Caco-2 (cell line): ENCODE results near the gene TBRG4. TPM values are rescaled to one million over a fixed set of nuclear protein-coding genes. Genes with fewer than 3 reads are reported as not detected.

Experiments used
- BruUV-seq: library from RNA; stranded (reverse); fragments of 400-500 nt; replicated peaks from 2 replicates; lab custom pipeline; 2021; lab: Mats Ljungman, UMichigan
- CTCF ChIA-PET: fragments of 300-600 bp; sonication (Branson Sonifier 250); formaldehyde crosslinking; loops from one replicate; lab custom pipeline; 2022; ENCODE audit warnings: antibody characterized with exemption; lab: Charles Lee
- POLR2A ChIA-PET: fragments of 300-600 bp; sonication (Branson Sonifier 250); formaldehyde crosslinking; loops from one replicate; lab custom pipeline; 2022; ENCODE audit warnings: antibody characterized with exemption; lab: Charles Lee
- DNase-seq, 2 experiments: peaks; one replicate each; pipeline versions ENCODE4 v3.0.0 to v3.0.0-alpha.2; 2020 to 2022
- H3K27me3 ChIP-seq: replicated peaks from 2 replicates; pipeline ENCODE4 v1.6.0; 2011; ENCODE audit warnings: low read length; ENCODE audit not compliant: control insufficient read depth, insufficient read depth
- H3K36me3 ChIP-seq: 2 replicates; pipeline ENCODE4 v1.5.1; 2011; ENCODE audit warnings: low read length; ENCODE audit not compliant: control insufficient read depth, insufficient read depth
- H3K4me1 ChIP-seq: fragments of 250-450 bp; sonication (Bioruptor Pico); 2 replicates; pipeline ENCODE4 v1.5.1; 2020; ENCODE audit warnings: mild to moderate bottlenecking
- H3K4me3 ChIP-seq: 2 replicates; pipeline ENCODE4 v1.5.1; 2011; ENCODE audit warnings: low read depth, mild to moderate bottlenecking, control low read depth, low read length
- H3K9me3 ChIP-seq: fragments of 250-450 bp; sonication (Bioruptor Pico); 2 replicates; pipeline ENCODE4 v1.5.1; 2020; ENCODE audit warnings: mild to moderate bottlenecking, moderate library complexity
- H3K27ac Mint-ChIP-seq: one replicate; pipeline ENCODE4 v1.8.0; 2022; ENCODE audit warnings: mixed read lengths; ENCODE audit not compliant: unreplicated experiment
- H3K27me3 Mint-ChIP-seq: one replicate; pipeline ENCODE4 v1.8.0; 2022; ENCODE audit warnings: mixed read lengths; ENCODE audit not compliant: insufficient read depth, unreplicated experiment
- H3K36me3 Mint-ChIP-seq: one replicate; pipeline ENCODE4 v1.8.0; 2022; ENCODE audit warnings: mild to moderate bottlenecking, mixed read lengths; ENCODE audit not compliant: insufficient read depth, unreplicated experiment
- H3K4me1 Mint-ChIP-seq: one replicate; pipeline ENCODE4 v1.8.0; 2022; ENCODE audit warnings: low read depth, mixed read lengths; ENCODE audit not compliant: unreplicated experiment
- H3K4me3 Mint-ChIP-seq: one replicate; pipeline ENCODE4 v1.8.0; 2022; ENCODE audit warnings: mild to moderate bottlenecking, moderate library complexity, mixed read lengths; ENCODE audit not compliant: unreplicated experiment
- H3K9me3 Mint-ChIP-seq: one replicate; pipeline ENCODE4 v1.8.0; 2022; ENCODE audit warnings: mixed read lengths; ENCODE audit not compliant: unreplicated experiment
- intact Hi-C: fragments of 100-400 bp; cut with micrococcal nuclease; formaldehyde crosslinking; loops from one replicate; pipeline ENCODE4 v1.10.0; 2022; ENCODE audit not compliant: unreplicated experiment
- total RNA-seq: library from RNA; stranded (reverse); gene quantifications from 2 replicates; pipeline ENCODE4 v1.2.3, GENCODE V29; 2022
- TF ChIP-seq, protein P1 (sequence below), 2 experiments: fragments of 200-600 bp in 1 of 2; IDR thresholded peaks; 1 replicate in 1 of 2; 2 replicates in 1 of 2; pipeline versions ENCODE4 v1.5.1 to v1.8.0; 2011 to 2022; ENCODE audit warnings: antibody characterized with exemption in 1 of 2, control low read depth in 1 of 2, inconsistent platforms in 1 of 2, low read depth in 1 of 2, low read length in 1 of 2, mild to moderate bottlenecking in 1 of 2, moderate library complexity in 1 of 2; ENCODE audit not compliant: insufficient read depth in 1 of 2, severe bottlenecking in 1 of 2, unreplicated experiment in 1 of 2

TBRG4 gene
- total RNA-seq, 1 experiment from 2014 or later: 116 TPM

DNA sequence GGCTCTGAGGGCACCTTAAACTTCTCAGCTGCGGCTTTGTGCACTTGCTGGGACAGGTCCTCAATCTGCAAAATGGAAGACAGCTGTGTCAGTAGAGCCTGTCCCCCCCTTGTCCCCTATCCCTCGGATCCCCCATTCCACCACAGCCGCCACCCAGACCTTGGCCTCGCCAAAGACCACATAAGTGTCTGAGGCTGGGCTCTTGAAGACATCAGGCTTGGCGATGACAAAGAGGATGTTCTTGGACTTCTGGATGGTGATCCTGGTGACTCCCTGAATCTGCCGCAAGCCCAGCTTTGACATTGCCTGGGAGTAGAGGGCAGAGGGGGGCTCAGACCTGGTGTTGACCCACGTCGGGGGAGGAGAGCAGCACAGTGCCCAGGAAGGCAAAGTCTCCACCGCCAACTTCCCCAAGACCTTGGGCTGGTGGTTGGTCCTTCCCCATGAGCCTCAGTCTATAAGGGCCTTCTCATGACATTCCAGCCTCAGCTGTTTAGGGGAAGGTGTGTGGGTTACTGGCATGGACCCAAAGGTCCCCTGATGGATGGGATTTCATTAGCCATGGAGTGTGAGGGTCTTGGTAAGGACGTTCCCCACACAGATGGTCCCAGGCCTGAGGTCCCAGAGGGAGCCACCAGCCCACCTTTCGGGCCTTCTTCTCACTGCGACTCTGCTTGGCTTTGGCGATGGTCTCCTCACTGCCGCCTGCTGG is 30.4 kb downstream of the TBRG4 start:
- no peaks in the 10 kb centered on the region for H3K4me1 Mint-ChIP-seq
- DNase-seq: peak in 1 of 2 experiments; percentile 27
- Histone ChIP-seq H3K27me3 (no peaks in the 10 kb centered on the region), H3K9me3 (no peaks in the 10 kb centered on the region), H3K4me3 (no peak overlapping the region), H3K4me1 (no peaks in the 10 kb centered on the region), H3K36me3 (no peaks in the 10 kb centered on the region)
- no TSS peak for BruUV-seq
- intact Hi-C loops: no loop called here
- TF ChIP-seq, protein P1, sequence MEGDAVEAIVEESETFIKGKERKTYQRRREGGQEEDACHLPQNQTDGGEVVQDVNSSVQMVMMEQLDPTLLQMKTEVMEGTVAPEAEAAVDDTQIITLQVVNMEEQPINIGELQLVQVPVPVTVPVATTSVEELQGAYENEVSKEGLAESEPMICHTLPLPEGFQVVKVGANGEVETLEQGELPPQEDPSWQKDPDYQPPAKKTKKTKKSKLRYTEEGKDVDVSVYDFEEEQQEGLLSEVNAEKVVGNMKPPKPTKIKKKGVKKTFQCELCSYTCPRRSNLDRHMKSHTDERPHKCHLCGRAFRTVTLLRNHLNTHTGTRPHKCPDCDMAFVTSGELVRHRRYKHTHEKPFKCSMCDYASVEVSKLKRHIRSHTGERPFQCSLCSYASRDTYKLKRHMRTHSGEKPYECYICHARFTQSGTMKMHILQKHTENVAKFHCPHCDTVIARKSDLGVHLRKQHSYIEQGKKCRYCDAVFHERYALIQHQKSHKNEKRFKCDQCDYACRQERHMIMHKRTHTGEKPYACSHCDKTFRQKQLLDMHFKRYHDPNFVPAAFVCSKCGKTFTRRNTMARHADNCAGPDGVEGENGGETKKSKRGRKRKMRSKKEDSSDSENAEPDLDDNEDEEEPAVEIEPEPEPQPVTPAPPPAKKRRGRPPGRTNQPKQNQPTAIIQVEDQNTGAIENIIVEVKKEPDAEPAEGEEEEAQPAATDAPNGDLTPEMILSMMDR (IDR thresholded peaks at IDR 0.05; ENCODE audit: insufficient read depth in 1 of 2, low read depth in 1 of 2, low read length in 1 of 2, severe bottlenecking in 1 of 2, unreplicated experiment in 1 of 2): no peak
- H3K9me3 Mint-ChIP-seq: no peaks in the 10 kb centered on the region
- H3K27me3 Mint-ChIP-seq: no peaks in the 10 kb centered on the region
- H3K27ac Mint-ChIP-seq: no peak overlapping the region
- H3K4me3 Mint-ChIP-seq: no peak overlapping the region
- no peaks in the 10 kb centered on the region for H3K36me3 Mint-ChIP-seq
- POLR2A ChIA-PET: no interaction called here
- CTCF ChIA-PET: no interaction called here

DNA sequence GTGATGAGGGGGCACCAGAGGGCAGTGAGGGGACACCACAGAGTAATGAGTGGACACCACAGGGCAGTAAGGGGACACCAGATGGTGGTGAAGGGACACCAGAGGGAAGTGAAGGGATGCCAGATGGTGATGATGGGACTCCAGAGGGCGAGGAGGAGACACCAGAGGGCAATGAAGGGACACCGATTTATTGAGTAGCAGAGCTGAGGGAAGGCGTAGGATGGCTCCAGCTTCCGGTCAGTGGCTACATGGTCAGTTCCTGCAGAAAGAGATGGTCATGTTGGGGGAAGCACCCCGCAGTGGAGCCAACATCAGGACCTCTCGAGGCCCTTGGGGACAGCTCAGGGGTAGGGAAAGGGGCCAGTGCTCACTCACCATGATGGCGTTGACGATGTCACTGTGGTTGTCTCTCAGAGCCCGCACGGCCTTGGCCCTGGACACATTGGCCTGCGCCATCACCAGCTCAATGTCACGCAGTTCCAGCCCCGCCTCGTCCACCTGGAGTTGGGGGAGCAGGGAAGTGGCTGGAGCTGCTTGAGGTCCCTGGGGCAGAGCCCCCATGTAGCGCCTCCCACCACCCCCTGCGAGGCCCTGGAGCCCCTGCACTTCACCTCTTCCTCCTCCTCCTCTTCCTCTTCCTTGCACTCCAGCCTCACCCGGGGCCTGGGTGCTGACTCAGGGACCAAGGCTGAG is 31.1 kb downstream of the TBRG4 start:
- Mint-ChIP-seq H3K4me1 (no peaks in the 10 kb centered on the region), H3K4me3 (no peak overlapping the region), H3K9me3 (no peaks in the 10 kb centered on the region), H3K27me3 (no peaks in the 10 kb centered on the region), H3K27ac (no peak overlapping the region), H3K36me3 (peaks cover under 1% of the 10 kb centered on the region)
- TF ChIP-seq, protein P1 (IDR thresholded peaks at IDR 0.05; ENCODE audit: insufficient read depth in 1 of 2, low read depth in 1 of 2, low read length in 1 of 2, severe bottlenecking in 1 of 2, unreplicated experiment in 1 of 2): no peak
- CTCF ChIA-PET: interaction anchor here (0.6 kb wide), 1 partner anchor 366 kb away, joined by 3 read pairs; no protein-coding TSS in a partner anchor
- no peaks in the 10 kb centered on the region for H3K9me3 ChIP-seq
- peak in 1 of 2 experiments; percentile 35 for DNase-seq
- intact Hi-C loops: no loop called here
- H3K4me3 ChIP-seq: no peak overlapping the region
- H3K4me1 ChIP-seq: no peaks in the 10 kb centered on the region
- POLR2A ChIA-PET: no interaction called here
- no TSS peak for BruUV-seq
- H3K36me3 ChIP-seq: no peaks in the 10 kb centered on the region; the same call in 1 of the 2 replicates
- no peaks in the 10 kb centered on the region for H3K27me3 ChIP-seq

DNA sequence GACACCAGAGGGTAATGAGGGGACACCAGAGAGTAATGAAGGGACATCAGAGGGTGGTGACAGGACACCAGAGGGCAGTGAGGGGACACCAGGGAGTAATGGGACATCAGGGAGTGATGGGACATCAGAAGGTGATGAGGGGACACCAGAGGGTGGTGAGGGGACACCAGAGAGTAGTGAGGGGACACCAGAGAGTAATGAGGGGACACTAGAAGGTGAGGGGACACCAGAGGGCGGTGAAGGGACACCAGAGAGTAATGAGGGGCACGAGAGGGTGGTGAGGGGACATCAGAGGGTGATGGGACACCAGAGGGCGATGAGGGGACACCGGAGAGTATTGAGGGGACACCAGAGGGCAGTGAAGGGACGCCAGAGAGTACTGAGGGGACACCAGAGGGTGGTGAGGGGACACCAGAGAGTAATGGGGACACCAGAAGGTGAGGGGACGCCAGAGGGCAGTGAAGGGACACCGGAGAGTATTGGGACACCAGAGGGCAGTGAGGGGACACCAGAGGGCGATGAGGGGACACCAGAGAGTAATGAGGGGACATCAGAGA is 33.3 kb downstream of the TBRG4 start:
- Mint-ChIP-seq H3K9me3 (no peaks in the 10 kb centered on the region), H3K4me3 (no peak overlapping the region), H3K4me1 (no peaks in the 10 kb centered on the region), H3K27ac (no peak overlapping the region), H3K36me3 (peaks cover 5% of the 10 kb centered on the region), H3K27me3 (no peaks in the 10 kb centered on the region)
- Histone ChIP-seq H3K9me3 (no peaks in the 10 kb centered on the region), H3K4me3 (no peak overlapping the region), H3K36me3 (peaks cover 2% of the 10 kb centered on the region; the same call in 1 of the 2 replicates), H3K4me1 (no peaks in the 10 kb centered on the region), H3K27me3 (no peaks in the 10 kb centered on the region)
- POLR2A ChIA-PET: no interaction called here
- TF ChIP-seq, protein P1 (IDR thresholded peaks at IDR 0.05; ENCODE audit: insufficient read depth in 1 of 2, low read depth in 1 of 2, low read length in 1 of 2, severe bottlenecking in 1 of 2, unreplicated experiment in 1 of 2): peak in 1 of 2 experiments; percentile 42
- CTCF ChIA-PET: no interaction called here
- DNase-seq: peak in 1 of 2 experiments; percentile 29
- BruUV-seq: no TSS peak
- intact Hi-C loops: loop anchor here (1.0 kb wide), 1 partner anchor 58 kb away; no protein-coding TSS in a partner anchor
